Muscle layer of colon (tissue), 2 donors: ENCODE measurements around the gene SYPL1.

Source experiments
- H3K27ac ChIP-seq: one replicate; pipeline ENCODE4 v1.7.0; 2013; ENCODE audit warnings: low read depth, mild to moderate bottlenecking, low read length, moderate library complexity
- H3K27me3 ChIP-seq, 2 donors: one replicate each; pipeline ENCODE4 v1.7.0; 2013; ENCODE audit warnings: low read length in 2 of 2, mild to moderate bottlenecking in 2 of 2; ENCODE audit not compliant: insufficient read depth in 2 of 2, control insufficient read depth in 1 of 2
- H3K36me3 ChIP-seq: one replicate; pipeline ENCODE4 v1.7.0; 2013; ENCODE audit warnings: mild to moderate bottlenecking, low read length; ENCODE audit not compliant: insufficient read depth
- H3K4me1 ChIP-seq: one replicate; pipeline ENCODE4 v1.7.0; 2013; ENCODE audit warnings: mild to moderate bottlenecking, low read length; ENCODE audit not compliant: insufficient read depth
- H3K4me3 ChIP-seq, 2 donors: one replicate each; pipeline ENCODE4 v1.7.0; 2013; ENCODE audit warnings: low read length in 2 of 2, low read depth in 1 of 2, mild to moderate bottlenecking in 1 of 2, moderate library complexity in 1 of 2
- H3K9ac ChIP-seq: one replicate; pipeline ENCODE4 v1.7.0; 2013; ENCODE audit warnings: low read length
- H3K9me3 ChIP-seq: one replicate; pipeline ENCODE4 v1.7.0; 2013; ENCODE audit warnings: mild to moderate bottlenecking, low read length
- donor health status: abdominal sarcoma.
- donor health status: Adenocarcinoma of cecum.

SYPL1 gene

GRCh38 chr7:106070567-106071254 is 41.4 kb downstream of the SYPL1 start:
- H3K4me1 ChIP-seq: peaks cover 87% of the 10 kb centered on the region
- H3K27ac ChIP-seq: peak overlapping the region; percentile 54
- H3K4me3 ChIP-seq: no peak overlapping the region
- H3K9ac ChIP-seq: no peak overlapping the region
- no peaks in the 10 kb centered on the region for H3K27me3 ChIP-seq
- H3K9me3 ChIP-seq: no peaks in the 10 kb centered on the region
- no peaks in the 10 kb centered on the region for H3K36me3 ChIP-seq

- no peaks in the 10 kb centered on the region for H3K36me3 ChIP-seq
- no peak overlapping the region for H3K9ac ChIP-seq
- H3K27ac ChIP-seq: peak overlapping the region; percentile 54
- no peaks in the 10 kb centered on the region for H3K9me3 ChIP-seq
- H3K4me3 ChIP-seq: no peak overlapping the region
- H3K27me3 ChIP-seq: no peaks in the 10 kb centered on the region
- peaks cover 90% of the 10 kb centered on the region for H3K4me1 ChIP-seq
These were observed 41.9 kb downstream of the SYPL1 start for GRCh38 chr7:106070201-106070551.

GRCh38 chr7:106069471-106070200 is 42.5 kb downstream of the SYPL1 start:
- no peaks in the 10 kb centered on the region for H3K36me3 ChIP-seq
- no peaks in the 10 kb centered on the region for H3K27me3 ChIP-seq
- H3K4me3 ChIP-seq: no peak overlapping the region
- H3K4me1 ChIP-seq: peaks cover 93% of the 10 kb centered on the region
- no peak overlapping the region for H3K9ac ChIP-seq
- no peaks in the 10 kb centered on the region for H3K9me3 ChIP-seq
- peak overlapping the region; percentile 54 for H3K27ac ChIP-seq

- H3K4me1 ChIP-seq: peaks cover 98% of the 10 kb centered on the region
- no peak overlapping the region for H3K9ac ChIP-seq
- H3K27ac ChIP-seq: peak overlapping the region; percentile 54
These were observed 43.1 kb downstream of the SYPL1 start for GRCh38 chr7:106068986-106069385.

GRCh38 chr7:106068538-106068961 is 43.6 kb downstream of the SYPL1 start:
- Histone ChIP-seq H3K4me1 (peaks cover 99% of the 10 kb centered on the region), H3K27me3 (no peaks in the 10 kb centered on the region), H3K9ac (no peak overlapping the region), H3K27ac (peak overlapping the region; percentile 54), H3K4me3 (peak overlapping the region in 1 of 2 donors; percentile 19), H3K9me3 (no peaks in the 10 kb centered on the region), H3K36me3 (no peaks in the 10 kb centered on the region)

More at GRCh38 chr7:106068986-106069385, 43.1 kb downstream of the SYPL1 start:
- no peaks in the 10 kb centered on the region for H3K9me3 ChIP-seq
- H3K36me3 ChIP-seq: no peaks in the 10 kb centered on the region
- peak overlapping the region in 1 of 2 donors; percentile 19 for H3K4me3 ChIP-seq
- no peaks in the 10 kb centered on the region for H3K27me3 ChIP-seq

- H3K36me3 ChIP-seq: no peaks in the 10 kb centered on the region
- peaks cover 97% of the 10 kb centered on the region for H3K4me1 ChIP-seq
- H3K9ac ChIP-seq: no peak overlapping the region
- peak overlapping the region; percentile 54 for H3K27ac ChIP-seq
- H3K4me3 ChIP-seq: no peak overlapping the region
- no peaks in the 10 kb centered on the region for H3K9me3 ChIP-seq
- H3K27me3 ChIP-seq: no peaks in the 10 kb centered on the region
These were observed 44.4 kb downstream of the SYPL1 start for GRCh38 chr7:106067678-106068077.

GRCh38 chr7:106065575-106066500 is 46.3 kb downstream of the SYPL1 start:
- peak overlapping the region; percentile 87 for H3K27ac ChIP-seq
- no peaks in the 10 kb centered on the region for H3K36me3 ChIP-seq
- no peak overlapping the region for H3K9ac ChIP-seq
- peak overlapping the region in 1 of 2 donors; percentile 55 for H3K4me3 ChIP-seq
- no peaks in the 10 kb centered on the region for H3K9me3 ChIP-seq
- peaks cover 79% of the 10 kb centered on the region for H3K4me1 ChIP-seq
- H3K27me3 ChIP-seq: no peaks in the 10 kb centered on the region

- peak overlapping the region; percentile 87 for H3K27ac ChIP-seq
- peak overlapping the region in 1 of 2 donors; percentile 55 for H3K4me3 ChIP-seq
- H3K9ac ChIP-seq: peak overlapping the region; percentile 22
- peaks cover 70% of the 10 kb centered on the region for H3K4me1 ChIP-seq
- no peaks in the 10 kb centered on the region for H3K27me3 ChIP-seq
- no peaks in the 10 kb centered on the region for H3K36me3 ChIP-seq
- no peaks in the 10 kb centered on the region for H3K9me3 ChIP-seq
These were observed 47.1 kb downstream of the SYPL1 start for GRCh38 chr7:106064771-106065574.

GRCh38 chr7:106064316-106064715 is 47.8 kb downstream of the SYPL1 start:
- Histone ChIP-seq H3K4me3 (peak overlapping the region in 1 of 2 donors; percentile 55), H3K9me3 (no peaks in the 10 kb centered on the region), H3K4me1 (peaks cover 66% of the 10 kb centered on the region), H3K27me3 (no peaks in the 10 kb centered on the region), H3K9ac (peak overlapping the region; percentile 22), H3K27ac (peak overlapping the region; percentile 87), H3K36me3 (no peaks in the 10 kb centered on the region)

GRCh38 chr7:106063692-106064091 is 48.4 kb downstream of the SYPL1 start:
- no peaks in the 10 kb centered on the region for H3K9me3 ChIP-seq
- H3K27ac ChIP-seq: peak overlapping the region; percentile 87
- H3K4me3 ChIP-seq: no peak overlapping the region
- no peaks in the 10 kb centered on the region for H3K36me3 ChIP-seq
- H3K4me1 ChIP-seq: peaks cover 66% of the 10 kb centered on the region
- no peak overlapping the region for H3K9ac ChIP-seq
- no peaks in the 10 kb centered on the region for H3K27me3 ChIP-seq
